Upper lobe of left lung (tissue), 4 donors: ENCODE results near the gene ABLIM3.

ENCODE experiments used
- CTCF ChIP-seq, 6 experiments: fragments of 450-650 bp in 4 of 6; fragments of 200-600 bp in 2 of 6; sonication (generic) in 2 of 6; IDR thresholded peaks; one replicate each; pipeline ENCODE4 v1.5.1; 2016 to 2019; ENCODE audit warnings: antibody characterized with exemption in 6 of 6
- EP300 ChIP-seq, 4 donors: sonication (generic); formaldehyde crosslinking; IDR thresholded peaks; one replicate each; pipeline ENCODE4 v1.5.1; 2017; ENCODE audit warnings: antibody characterized with exemption in 4 of 4, control low read depth in 2 of 4
- POLR2A ChIP-seq, 4 donors: fragments of 450-650 bp; IDR thresholded peaks; one replicate each; pipeline ENCODE4 v1.5.1; 2016 to 2017; ENCODE audit warnings: antibody characterized with exemption in 4 of 4, mild to moderate bottlenecking in 2 of 4
- POLR2AphosphoS5 ChIP-seq, 2 donors: sonication (generic); formaldehyde crosslinking; IDR thresholded peaks; one replicate each; pipeline ENCODE4 v1.5.1; 2017; ENCODE audit warnings: antibody characterized with exemption in 2 of 2

- TF ChIP-seq CTCF (IDR thresholded peaks at IDR 0.05) (no peak), POLR2AphosphoS5 (IDR thresholded peaks at IDR 0.05) (no peak), EP300 (IDR thresholded peaks at IDR 0.05) (no peak), POLR2A (IDR thresholded peaks at IDR 0.05) (no peak)
Measured at GRCh38 chr5:149280802-149281201, 139.5 kb downstream of the ABLIM3 start.
